ENCODE results near the gene DNAJC22.

DNAJC22 gene

DNA sequence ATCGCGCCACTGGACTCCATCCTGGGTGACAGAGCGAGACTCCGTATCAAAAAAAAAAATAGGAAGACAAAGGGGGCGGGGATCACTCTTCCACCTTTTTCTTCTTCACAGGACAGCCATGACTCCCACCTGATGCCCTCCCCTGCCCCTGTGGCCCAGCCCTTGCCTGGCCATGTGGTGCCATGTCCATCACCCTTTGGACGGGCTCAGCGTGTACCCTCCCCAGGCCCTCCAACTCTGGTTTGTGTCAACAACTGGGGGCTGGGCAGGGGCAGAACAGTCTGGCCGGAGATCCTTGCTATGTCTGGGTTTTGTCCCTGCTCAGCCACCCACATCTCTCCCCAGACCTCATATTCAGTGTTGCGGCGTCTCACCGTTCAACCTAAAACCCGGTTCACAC lies 17.9 kb upstream of the DNAJC22 start:
- TF ChIP-seq GATA2 (IDR thresholded peaks at IDR 0.05; ENCODE audit: low read depth, low read length) (no peak), GATA3 (IDR thresholded peaks at IDR 0.05; ENCODE audit: low read depth, low read length) (no peak)

- no peak for TF ChIP-seq GATA2 (IDR thresholded peaks at IDR 0.05; ENCODE audit: low read depth, low read length)
- no peak for TF ChIP-seq GATA3 (IDR thresholded peaks at IDR 0.05; ENCODE audit: low read depth, low read length)
These were observed 16.6 kb upstream of the DNAJC22 start for GRCh38 chr12:49330032-49330619.

DNA sequence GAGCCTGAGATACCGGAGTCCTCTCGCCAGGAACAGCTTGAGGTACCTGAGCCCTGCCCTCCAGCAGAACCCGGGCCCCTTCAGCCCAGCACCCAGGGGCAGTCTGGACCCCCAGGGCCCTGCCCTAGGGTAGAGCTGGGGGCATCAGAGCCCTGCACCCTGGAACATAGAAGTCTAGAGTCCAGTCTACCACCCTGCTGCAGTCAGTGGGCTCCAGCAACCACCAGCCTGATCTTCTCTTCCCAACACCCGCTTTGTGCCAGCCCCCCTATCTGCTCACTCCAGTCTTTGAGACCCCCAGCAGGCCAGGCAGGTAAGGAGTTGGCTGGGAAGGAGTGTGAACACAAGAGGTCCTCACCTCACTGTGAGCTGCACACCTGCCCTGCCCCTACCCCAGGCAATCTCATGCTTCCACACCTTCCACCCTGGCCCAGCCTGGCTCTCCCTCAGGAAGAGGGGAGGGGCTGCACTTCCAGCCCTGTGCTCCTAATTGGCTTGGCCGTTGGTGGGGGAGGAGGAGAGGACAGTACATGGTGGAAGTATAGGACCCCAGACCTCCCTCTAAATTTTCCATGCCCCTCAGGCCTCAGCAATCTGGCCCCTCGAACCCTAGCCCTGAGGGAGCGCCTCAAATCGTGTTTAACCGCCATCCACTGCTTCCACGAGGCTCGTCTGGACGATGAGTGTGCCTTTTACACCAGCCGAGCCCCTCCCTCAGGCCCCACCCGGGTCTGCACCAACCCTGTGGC lies 15.9 kb upstream of the DNAJC22 start:
- TF ChIP-seq GATA2 (IDR thresholded peaks at IDR 0.05; ENCODE audit: low read depth, low read length) (no peak), GATA3 (IDR thresholded peaks at IDR 0.05; ENCODE audit: low read depth, low read length) (no peak)

DNA sequence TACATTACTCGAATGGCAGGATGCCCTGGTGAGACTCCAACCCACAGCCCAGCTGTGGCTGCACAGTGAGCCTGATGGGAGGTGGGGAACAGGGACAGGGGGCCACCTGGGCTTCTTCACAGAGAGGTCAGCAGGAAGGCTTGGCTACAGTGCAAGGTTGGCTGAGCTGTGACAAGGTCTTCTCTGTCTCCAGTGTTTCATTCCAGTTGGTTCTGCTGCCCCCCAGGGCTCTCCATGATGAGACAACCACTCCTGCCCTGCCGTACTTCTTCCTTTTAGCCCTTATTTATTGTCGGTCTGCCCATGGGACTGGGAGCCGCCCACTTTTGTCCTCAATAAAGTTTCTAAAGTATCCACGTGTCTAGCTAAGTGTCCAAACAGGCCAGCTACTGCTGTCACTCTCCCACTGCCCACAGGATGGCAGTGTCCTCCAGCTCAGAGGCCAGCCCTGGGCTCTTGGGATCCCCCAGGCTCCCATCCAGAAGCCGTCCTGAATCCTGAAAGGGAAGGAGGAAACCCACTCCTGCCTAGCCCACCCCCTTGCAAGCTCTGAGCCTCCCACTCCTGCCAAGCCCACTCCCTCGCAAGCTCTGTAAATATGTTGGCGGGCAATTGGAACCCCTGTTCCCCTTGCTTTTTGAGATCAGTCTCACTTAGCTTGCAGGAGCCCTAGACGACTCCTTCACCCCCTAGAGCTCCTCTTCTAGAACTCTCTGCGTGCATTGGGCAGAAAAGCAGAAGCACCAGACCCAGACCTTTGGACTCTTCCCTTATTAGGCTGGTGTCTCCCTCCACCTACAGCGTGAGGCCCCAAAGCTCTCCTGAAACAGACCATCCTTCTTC lies 15.1 kb upstream of the DNAJC22 start:
- TF ChIP-seq GATA3 (IDR thresholded peaks at IDR 0.05; ENCODE audit: low read depth, low read length) = no peak
- TF ChIP-seq GATA2 (IDR thresholded peaks at IDR 0.05; ENCODE audit: low read depth, low read length) = no peak

GRCh38 chr12:49332441-49332861 lies 14.2 kb upstream of the DNAJC22 start:
- TF ChIP-seq GATA3 (IDR thresholded peaks at IDR 0.05; ENCODE audit: low read depth, low read length) = no peak

- TF ChIP-seq GATA3 (IDR thresholded peaks at IDR 0.05; ENCODE audit: low read depth, low read length) (no peak), GATA2 (IDR thresholded peaks at IDR 0.05; ENCODE audit: low read depth, low read length) (no peak)
These were observed 13.8 kb upstream of the DNAJC22 start for GRCh38 chr12:49332891-49333371.

DNA sequence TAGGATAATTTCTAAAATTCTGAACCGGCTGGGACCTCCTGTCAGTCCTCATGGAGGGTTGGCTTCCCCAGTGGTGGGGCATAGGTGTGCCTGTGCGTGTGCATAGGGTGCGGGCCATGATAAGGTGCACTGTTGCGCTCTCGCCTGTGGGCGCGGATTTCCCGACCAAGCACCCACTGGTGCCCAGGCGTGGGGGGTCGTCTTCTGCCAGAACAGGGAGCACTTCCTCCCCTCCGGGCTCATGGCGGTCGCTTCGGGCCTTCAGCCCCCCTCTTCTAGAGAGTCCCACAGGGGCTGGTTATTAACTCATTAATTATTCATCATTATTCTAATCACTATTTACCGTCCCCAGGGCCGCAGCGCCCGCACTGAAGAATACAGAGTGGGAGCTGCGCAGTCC lies 12.5 kb upstream of the DNAJC22 start:
- TF ChIP-seq GATA3 (IDR thresholded peaks at IDR 0.05; ENCODE audit: low read depth, low read length) (no peak), GATA2 (IDR thresholded peaks at IDR 0.05; ENCODE audit: low read depth, low read length) (no peak)

GRCh38 chr12:49334681-49335080 lies 12.0 kb upstream of the DNAJC22 start:
- TF ChIP-seq GATA2 (IDR thresholded peaks at IDR 0.05; ENCODE audit: low read depth, low read length) (no peak), GATA3 (IDR thresholded peaks at IDR 0.05; ENCODE audit: low read depth, low read length) (no peak)

- no peak for TF ChIP-seq GATA3 (IDR thresholded peaks at IDR 0.05; ENCODE audit: low read depth, low read length)
- TF ChIP-seq GATA2 (IDR thresholded peaks at IDR 0.05; ENCODE audit: low read depth, low read length) = no peak
These were observed 11.4 kb upstream of the DNAJC22 start for GRCh38 chr12:49335118-49335954.

DNA sequence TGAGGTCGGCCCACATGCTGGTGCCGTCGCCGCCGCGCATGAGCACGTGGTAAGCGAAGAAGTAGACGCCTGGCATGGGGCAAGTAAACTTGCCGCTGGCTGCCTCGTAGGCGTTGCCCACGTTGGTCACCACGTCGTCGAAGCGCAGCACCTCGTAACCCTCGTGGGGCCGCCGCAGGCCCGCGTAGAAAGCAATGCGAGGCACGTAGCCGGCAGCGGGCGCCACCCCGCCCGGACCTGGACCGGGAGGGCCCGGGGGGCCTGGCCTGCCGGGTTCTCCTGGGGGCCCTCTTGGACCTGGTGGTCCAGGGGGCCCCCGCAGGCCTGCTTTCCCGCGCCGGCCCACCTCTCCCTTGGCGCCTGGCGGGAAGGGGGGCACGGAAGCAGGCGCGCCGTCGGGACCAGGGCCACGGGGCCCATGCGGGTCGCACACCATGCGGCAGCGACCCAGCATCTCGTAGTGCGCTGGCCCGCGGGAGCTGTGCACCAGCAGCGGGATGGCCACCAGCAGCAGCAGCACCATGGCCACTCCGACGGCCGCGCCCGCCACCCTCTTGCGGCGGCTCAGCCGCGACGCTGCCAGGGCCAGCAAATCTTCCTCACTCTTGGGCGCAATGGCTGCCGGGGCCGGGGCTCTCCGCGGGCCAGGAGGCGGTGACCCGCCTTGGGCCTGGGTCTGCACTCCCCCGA lies 10.6 kb upstream of the DNAJC22 start:
- TF ChIP-seq GATA3 (IDR thresholded peaks at IDR 0.05; ENCODE audit: low read depth, low read length) (no peak), GATA2 (IDR thresholded peaks at IDR 0.05; ENCODE audit: low read depth, low read length) (no peak)

DNA sequence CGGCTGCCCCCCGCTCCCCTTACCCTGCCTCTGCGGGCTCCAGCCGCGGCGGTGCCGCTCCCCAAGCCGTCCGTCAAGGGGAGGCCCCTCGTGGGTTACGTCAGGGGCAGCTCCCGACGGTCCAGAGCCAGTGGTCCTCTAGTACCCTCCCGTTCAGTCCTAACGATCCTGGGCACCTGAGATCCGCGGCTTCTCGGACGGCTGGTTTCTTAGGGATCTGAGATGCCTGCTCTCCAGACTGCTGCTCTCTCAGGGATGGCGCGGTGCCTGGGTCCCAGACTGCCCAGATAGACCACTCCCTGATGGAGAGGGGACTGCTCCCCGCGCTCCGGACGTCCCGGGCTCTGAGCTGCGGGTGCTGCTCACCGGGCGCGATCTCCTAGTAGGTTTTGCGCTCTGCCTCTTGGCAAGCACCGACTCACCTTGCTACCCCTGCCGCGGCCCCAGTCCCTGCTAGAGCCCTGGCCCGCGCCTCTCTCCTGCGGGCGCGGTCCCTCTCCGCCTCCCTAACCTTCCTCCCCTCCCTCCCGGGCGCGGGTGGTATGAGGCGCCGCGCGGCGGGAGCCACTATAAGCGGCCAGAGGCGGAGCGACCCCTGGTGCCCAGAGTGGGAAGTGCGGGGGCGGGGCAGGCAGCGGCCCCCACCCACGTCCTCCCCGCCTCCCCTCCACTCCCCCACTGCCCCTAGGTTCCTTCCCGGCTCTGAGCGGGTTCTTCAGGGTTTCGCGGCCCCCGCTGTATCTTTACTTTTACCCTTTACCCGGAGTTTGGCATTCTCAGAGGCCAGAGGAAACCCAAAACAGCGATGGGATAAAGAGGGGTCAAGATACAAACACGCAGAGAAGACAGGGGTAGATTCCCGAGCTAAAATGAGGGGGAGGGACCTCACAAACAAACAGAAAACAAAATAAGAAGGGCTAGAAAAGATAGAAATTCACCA lies 9.8 kb upstream of the DNAJC22 start, which contains the start of gene C1QL4:
Gene C1QL4 (minus strand): TSS at position 544 of the 940 bp plus-strand sequence. CDS start 711 bp downstream, outside the sequence.
- TF ChIP-seq GATA2 (IDR thresholded peaks at IDR 0.05; ENCODE audit: low read depth, low read length) (no peak), GATA3 (IDR thresholded peaks at IDR 0.05; ENCODE audit: low read depth, low read length) (no peak)
